Spleen (tissue), 7 donors: Measurements from ENCODE around the gene SIGLEC8.

Experiments
- POLR2A ChIP-seq, 3 donors: fragments of 450-650 bp; IDR thresholded peaks; one replicate each; pipeline ENCODE4 v1.5.1; 2017; ENCODE audit warnings: antibody characterized with exemption in 3 of 3, mild to moderate bottlenecking in 1 of 3
- TF ChIP-seq, protein P1 (sequence below), 11 experiments: fragments of 200-600 bp in 7 of 11; fragments of 450-650 bp in 4 of 11; sonication (generic) in 4 of 11; IDR thresholded peaks in 8 of 11; conservative IDR thresholded peaks in 3 of 11; 1 replicate in 7 of 11; 2 replicates in 4 of 11; pipeline versions ENCODE4 v1.4.0 to v1.8.0; 2016 to 2021; ENCODE audit warnings: antibody characterized with exemption in 11 of 11, inconsistent platforms in 4 of 11, mild to moderate bottlenecking in 1 of 11
- donor health status: DM: no; HTN: no; CAD: no; lungs with moderate emphysema.
- donor health status: DM: no; HTN: no; CAD: no.
- donor health status: DM: no; HTN: no; CAD: no.

DNA sequence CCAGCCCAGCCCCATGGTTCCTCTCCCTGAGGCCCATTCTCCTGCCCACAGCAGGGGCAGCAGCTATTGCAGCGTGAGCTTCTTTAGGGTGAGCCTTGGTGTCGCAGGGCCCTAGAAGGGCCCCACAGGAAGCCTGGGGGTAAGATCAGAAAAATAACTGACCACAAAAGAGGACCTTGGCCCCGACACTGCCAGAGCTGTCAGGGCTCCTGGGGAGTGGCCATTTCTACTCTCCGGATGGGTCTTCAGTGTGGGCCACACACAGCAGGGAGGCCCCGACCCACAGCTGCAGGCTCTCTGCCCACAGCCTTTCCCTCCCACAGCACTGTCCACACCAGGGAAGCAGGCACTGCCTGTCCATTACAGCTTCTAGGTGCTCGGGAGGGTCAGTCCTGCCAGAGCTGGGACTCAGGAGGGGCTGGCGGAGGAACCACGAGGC lies 3.5 kb upstream of the SIGLEC8 start:
- TF ChIP-seq, protein P1, sequence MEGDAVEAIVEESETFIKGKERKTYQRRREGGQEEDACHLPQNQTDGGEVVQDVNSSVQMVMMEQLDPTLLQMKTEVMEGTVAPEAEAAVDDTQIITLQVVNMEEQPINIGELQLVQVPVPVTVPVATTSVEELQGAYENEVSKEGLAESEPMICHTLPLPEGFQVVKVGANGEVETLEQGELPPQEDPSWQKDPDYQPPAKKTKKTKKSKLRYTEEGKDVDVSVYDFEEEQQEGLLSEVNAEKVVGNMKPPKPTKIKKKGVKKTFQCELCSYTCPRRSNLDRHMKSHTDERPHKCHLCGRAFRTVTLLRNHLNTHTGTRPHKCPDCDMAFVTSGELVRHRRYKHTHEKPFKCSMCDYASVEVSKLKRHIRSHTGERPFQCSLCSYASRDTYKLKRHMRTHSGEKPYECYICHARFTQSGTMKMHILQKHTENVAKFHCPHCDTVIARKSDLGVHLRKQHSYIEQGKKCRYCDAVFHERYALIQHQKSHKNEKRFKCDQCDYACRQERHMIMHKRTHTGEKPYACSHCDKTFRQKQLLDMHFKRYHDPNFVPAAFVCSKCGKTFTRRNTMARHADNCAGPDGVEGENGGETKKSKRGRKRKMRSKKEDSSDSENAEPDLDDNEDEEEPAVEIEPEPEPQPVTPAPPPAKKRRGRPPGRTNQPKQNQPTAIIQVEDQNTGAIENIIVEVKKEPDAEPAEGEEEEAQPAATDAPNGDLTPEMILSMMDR (IDR thresholded peaks at IDR 0.05 in 8 of 11, conservative IDR thresholded peaks at IDR 0.05 in 3 of 11) = no peak
- TF ChIP-seq POLR2A (IDR thresholded peaks at IDR 0.05) = no peak
